ENCODE data around the gene PCNX2. TPM values are rescaled to one million over a fixed set of nuclear protein-coding genes. Genes with fewer than 3 reads are reported as not detected.

Gene PCNX2
- total RNA-seq, 1 experiment from 2014 or later: 15.3 TPM

GRCh38 chr1:232956081-232956480, 339.4 kb downstream of the PCNX2 start:
- Histone ChIP-seq H3K27me3 (ENCODE audit: insufficient read depth, low read length) (no peaks in the 10 kb centered on the region), H3K4me3 (replicated peaks in 1 of 2; ENCODE audit: low read depth in 1 of 2, low read length in 2 of 2) (no peak overlapping the region), H3K9me3 (ENCODE audit: control insufficient read depth in 1 of 2, insufficient read depth in 1 of 2, low read depth in 1 of 2, low read length in 2 of 2) (peaks cover 0 to 4% of the 10 kb centered on the region in 2 experiments; a peak in 1 of 4 replicates), H3K9ac (ENCODE audit: low read length) (no peak overlapping the region), H2AFZ (ENCODE audit: low read depth, low read length, poor library complexity, severe bottlenecking) (no peak overlapping the region), H4K20me1 (ENCODE audit: insufficient read depth) (no peaks in the 10 kb centered on the region), H3K36me3 (ENCODE audit: control insufficient read depth in 1 of 2, insufficient read depth in 2 of 2, low read length in 2 of 2) (peaks cover 0 to 12% of the 10 kb centered on the region in 2 experiments; a peak in 1 of 4 replicates), H3K9me2 (ENCODE audit: insufficient read depth) (no peaks in the 10 kb centered on the region), H3K4me1 (ENCODE audit: control insufficient read depth in 1 of 2, insufficient read depth in 2 of 2, low read length in 2 of 2) (peaks cover 17 to 21% of the 10 kb centered on the region in 2 experiments), H3K79me2 (ENCODE audit: insufficient read depth, low read length) (peaks cover 12% of the 10 kb centered on the region), H3K4me2 (ENCODE audit: low read length) (no peak overlapping the region), H3K27ac (ENCODE audit: low read depth, low read length) (no peak overlapping the region)
- ChIA-PET POLR2A (no interaction called here), RAD21 (ENCODE audit: low non-redundant PET in 1 of 2, low total read pairs in 2 of 2, uncharacterized antibody in 2 of 2, unreplicated experiment in 2 of 2) (no interaction called here), CTCF (no interaction called here)
- no peak for TF ChIP-seq ZFX (IDR thresholded peaks at IDR 0.05)
- no peak for TF ChIP-seq ATF3 (IDR thresholded peaks at IDR 0.05)
- no peak for TF ChIP-seq CTCF (IDR thresholded peaks at IDR 0.05 in 2 of 3, conservative IDR thresholded peaks at IDR 0.05 in 1 of 3; ENCODE audit: borderline replicate concordance in 1 of 3, insufficient read depth in 1 of 3, low read depth in 2 of 3, low read length in 2 of 3)
- no peak for TF ChIP-seq SIN3A (IDR thresholded peaks at IDR 0.05; ENCODE audit: low read depth)
- no peak for TF ChIP-seq JUND (IDR thresholded peaks at IDR 0.05)
- TF ChIP-seq FOSL1 (IDR thresholded peaks at IDR 0.05; ENCODE audit: low read depth): no peak
- TF ChIP-seq EZH2 (IDR thresholded peaks at IDR 0.05): no peak
- TF ChIP-seq SRF (IDR thresholded peaks at IDR 0.05; ENCODE audit: low read depth): no peak
- no peak for TF ChIP-seq CEBPB (IDR thresholded peaks at IDR 0.05; ENCODE audit: low read depth)
- ATAC-seq (no peak), DNase-seq (ENCODE audit: low read depth, low spot score) (no peak)
- BruUV-seq (replicated peaks): no TSS peak
- intact Hi-C loops (cut with micrococcal nuclease): no loop called here

Measured in HCT116 (cell line).